CD14-positive monocyte (primary cell): Measurements from ENCODE around the gene FAM167B. TPM values are rescaled to one million over a fixed set of nuclear protein-coding genes. Genes with fewer than 3 reads are reported as not detected.
A peak's percentile ranks its signal among the peaks of the same experiment; 100 is the strongest.

Experiments used
- DNase-seq, 3 donors: peaks; one replicate each; pipeline ENCODE4 v3.0.0-alpha.2; 2011 to 2022
- H2AFZ ChIP-seq: 2 replicates; pipeline ENCODE4 v1.6.0; 2012; ENCODE audit warnings: mild to moderate bottlenecking, low read depth, low read length, inconsistent platforms; ENCODE audit not compliant: insufficient read depth, poor library complexity, severe bottlenecking
- H3K27ac ChIP-seq, 2 donors: 1 replicate in 1 of 2; 2 replicates in 1 of 2; pipeline ENCODE4 v1.5.1; 2012 to 2013; ENCODE audit warnings: low read length in 2 of 2, control low read depth in 1 of 2, inconsistent platforms in 1 of 2, low read depth in 1 of 2, mild to moderate bottlenecking in 1 of 2
- H3K27me3 ChIP-seq, 2 donors: one replicate each; pipeline versions ENCODE4 v1.6.0 to v1.6.1; 2011 to 2013; ENCODE audit warnings: low read length in 2 of 2; ENCODE audit not compliant: control insufficient read depth in 2 of 2, insufficient read depth in 2 of 2
- H3K36me3 ChIP-seq, 2 donors: replicated peaks in 1 of 2; 1 replicate in 1 of 2; 2 replicates in 1 of 2; pipeline versions ENCODE4 v1.5.1 to v1.6.1; 2012 to 2013; ENCODE audit warnings: low read length in 2 of 2, control low read depth in 1 of 2, inconsistent platforms in 1 of 2, mild to moderate bottlenecking in 1 of 2; ENCODE audit not compliant: insufficient read depth in 2 of 2, control insufficient read depth in 1 of 2
- H3K4me1 ChIP-seq, 2 donors: 1 replicate in 1 of 2; 2 replicates in 1 of 2; pipeline versions ENCODE4 v1.5.1 to v1.6.1; 2012 to 2013; ENCODE audit warnings: low read length in 2 of 2, control low read depth in 1 of 2, inconsistent platforms in 1 of 2, mild to moderate bottlenecking in 1 of 2, moderate library complexity in 1 of 2; ENCODE audit not compliant: insufficient read depth in 2 of 2, control insufficient read depth in 1 of 2
- H3K4me2 ChIP-seq: replicated peaks from 2 replicates; pipeline ENCODE3; 2012; ENCODE audit warnings: low read length, moderate library complexity, mild to moderate bottlenecking; ENCODE audit not compliant: poor library complexity, severe bottlenecking; ENCODE audit errors: extremely low read depth
- H3K4me3 ChIP-seq, 3 experiments: fragments of 200-600 bp in 1 of 3; sonication (generic) in 1 of 3; replicated peaks in 1 of 3; 1 replicate in 2 of 3; 2 replicates in 1 of 3; pipeline ENCODE4 v1.5.1; 2011 to 2013; ENCODE audit warnings: low read length in 3 of 3, mild to moderate bottlenecking in 3 of 3, control low read depth in 2 of 3, low read depth in 2 of 3, inconsistent platforms in 1 of 3, moderate library complexity in 1 of 3
- H3K79me2 ChIP-seq: 2 replicates; pipeline ENCODE4 v1.6.0; 2012; ENCODE audit warnings: mild to moderate bottlenecking, control low read depth, inconsistent platforms, low read length, moderate library complexity; ENCODE audit not compliant: insufficient read depth
- H3K9ac ChIP-seq: 2 replicates; pipeline ENCODE4 v1.6.0; 2017; ENCODE audit warnings: low read length, mild to moderate bottlenecking; ENCODE audit not compliant: insufficient read depth, poor library complexity, severe bottlenecking
- H3K9me3 ChIP-seq, 2 donors: replicated peaks in 1 of 2; 1 replicate in 1 of 2; 2 replicates in 1 of 2; pipeline versions ENCODE4 v1.5.1 to v1.6.1; 2012 to 2013; ENCODE audit warnings: low read length in 2 of 2, control low read depth in 1 of 2; ENCODE audit not compliant: control insufficient read depth in 1 of 2, insufficient read depth in 1 of 2
- H4K20me1 ChIP-seq: 2 replicates; pipeline ENCODE4 v1.6.0; 2012; ENCODE audit warnings: mild to moderate bottlenecking, low read length, control low read depth, moderate library complexity; ENCODE audit not compliant: insufficient read depth
- H3K27ac Mint-ChIP-seq, 7 donors: one replicate each; pipeline ENCODE4 v1.8.0; 2020; ENCODE audit warnings: mild to moderate bottlenecking in 7 of 7, mixed read lengths in 7 of 7, moderate library complexity in 6 of 7, inconsistent platforms in 2 of 7
- H3K27me3 Mint-ChIP-seq, 3 donors: one replicate each; pipeline ENCODE4 v1.8.0; 2021 to 2022; ENCODE audit warnings: low read depth in 3 of 3, mild to moderate bottlenecking in 3 of 3, mixed read lengths in 3 of 3, moderate library complexity in 3 of 3, inconsistent platforms in 1 of 3
- H3K36me3 Mint-ChIP-seq, 2 donors: one replicate each; pipeline ENCODE4 v1.8.0; 2020; ENCODE audit warnings: mixed read lengths in 2 of 2, inconsistent platforms in 1 of 2, mild to moderate bottlenecking in 1 of 2
- H3K4me1 Mint-ChIP-seq: one replicate; pipeline ENCODE4 v1.8.0; 2020; ENCODE audit warnings: mild to moderate bottlenecking, mixed read lengths
- H3K4me3 Mint-ChIP-seq, 2 donors: one replicate each; pipeline ENCODE4 v1.8.0; 2020; ENCODE audit warnings: mild to moderate bottlenecking in 2 of 2, mixed read lengths in 2 of 2, moderate library complexity in 1 of 2
- H3K9me3 Mint-ChIP-seq, 7 donors: one replicate each; pipeline ENCODE4 v1.8.0; 2020 to 2022; ENCODE audit warnings: mixed read lengths in 7 of 7, mild to moderate bottlenecking in 6 of 7, moderate library complexity in 6 of 7, inconsistent platforms in 2 of 7
- CTCF ChIP-seq: fragments of 200-600 bp; IDR thresholded peaks from one replicate; pipeline ENCODE4 v1.8.0; 2022; ENCODE audit warnings: antibody characterized with exemption, mild to moderate bottlenecking
- whole genome bisulfite sequencing: methylation state at CpG from one replicate; pipeline ENCODE4 v1.1.5; 2013; ENCODE audit warnings: missing lambda C conversion rate; ENCODE audit not compliant: insufficient coverage; 5-methylcytosine and 5-hydroxymethylcytosine counted together
- intact Hi-C, 2 donors: fragments of 100-400 bp; cut with micrococcal nuclease; formaldehyde crosslinking; loops; one replicate each; pipeline versions ENCODE4 v1.15.0 to v1.15.1; 2023
- polyA plus RNA-seq, 3 donors: library from polyadenylated mRNA; depleted of rRNA in 1 of 3; unstranded in 2 of 3; stranded (reverse) in 1 of 3; fragments of 300-500 nt in 2 of 3; fragments of >200 nt in 1 of 3; fragmentation: Illumina TruSeq in 2 of 3; gene quantifications; 1 replicate in 2 of 3; 2 replicates in 1 of 3; pipeline ENCODE4 v1.2.3, GENCODE V29; 2012 to 2021

The FAM167B gene
- polyA plus RNA-seq, 3 donors = not detected

DNA sequence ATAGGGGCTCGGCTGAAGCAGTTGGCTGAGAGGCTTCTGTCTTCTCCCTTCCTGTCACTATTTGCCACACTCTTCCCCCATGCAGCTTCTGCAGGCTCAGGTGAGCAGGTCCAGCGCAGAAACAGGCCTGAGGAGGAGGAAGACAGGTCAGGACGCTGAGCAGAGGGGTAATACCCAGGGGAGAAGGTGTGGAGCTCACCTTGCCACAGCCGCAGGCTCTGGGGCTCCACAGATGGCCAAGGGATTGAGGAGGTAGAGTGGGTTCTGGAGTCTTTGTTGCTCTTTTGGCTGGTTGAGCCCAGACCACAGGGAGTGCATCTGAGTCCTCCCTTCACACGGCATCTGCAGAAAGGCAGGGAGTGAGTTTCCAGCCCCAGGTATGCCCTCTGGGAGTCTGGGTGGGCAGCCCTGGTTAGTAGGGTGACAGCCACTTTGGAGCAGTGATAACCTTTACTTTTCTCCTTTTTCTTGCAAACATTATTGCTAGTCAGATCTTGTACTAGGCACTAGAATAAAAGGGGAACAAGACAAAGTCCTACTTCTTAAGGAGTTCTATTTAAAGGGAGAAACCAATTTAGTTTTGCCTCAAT, 15.1 kb upstream of the FAM167B start:
- intact Hi-C loops = no loop called here
- no peak overlapping the region for H3K9ac ChIP-seq

GRCh38 chr1:32232558-32233304, 14.3 kb upstream of the FAM167B start:
- no peak overlapping the region for H3K4me2 ChIP-seq
- Mint-ChIP-seq H3K4me3 (no peak overlapping the region), H3K4me1 (no peaks in the 10 kb centered on the region), H3K9me3 (no peaks in the 10 kb centered on the region), H3K27ac (peak overlapping the region in 3 of 7 donors; percentile 7 to 35 (median 22)), H3K36me3 (peaks cover 38 to 49% of the 10 kb centered on the region in 2 donors), H3K27me3 (peaks cover 0 to under 1% (median 0%) of the 10 kb centered on the region in 3 donors)
- H3K27ac ChIP-seq = no peak overlapping the region
- TF ChIP-seq CTCF = no peak
- no peak overlapping the region for H2AFZ ChIP-seq
- H3K4me1 ChIP-seq = no peaks in the 10 kb centered on the region
- no peaks in the 10 kb centered on the region for H3K9me3 ChIP-seq
- H4K20me1 ChIP-seq = no peaks in the 10 kb centered on the region
- H3K27me3 ChIP-seq = no peaks in the 10 kb centered on the region
- H3K79me2 ChIP-seq = no peaks in the 10 kb centered on the region
- H3K4me3 ChIP-seq = no peak overlapping the region
- H3K36me3 ChIP-seq = peaks cover 39 to 46% of the 10 kb centered on the region in 2 donors
- DNase-seq = no peak
- no peak overlapping the region for H3K9ac ChIP-seq
- intact Hi-C loops = no loop called here
- WGBS = 97% methylated on average over 4 of the region's 8 CpGs

More for the DNA sequence above, 15.1 kb upstream of the FAM167B start:
- H4K20me1 ChIP-seq = no peaks in the 10 kb centered on the region
- peaks cover 45 to 52% of the 10 kb centered on the region in 2 donors for H3K36me3 ChIP-seq
- no peaks in the 10 kb centered on the region for H3K27me3 ChIP-seq
- Mint-ChIP-seq H3K4me3 (no peak overlapping the region), H3K4me1 (no peaks in the 10 kb centered on the region), H3K27me3 (peaks cover 0 to 2% (median 0%) of the 10 kb centered on the region in 3 donors), H3K27ac (peak overlapping the region in 2 of 7 donors; percentile 15 to 65), H3K9me3 (no peaks in the 10 kb centered on the region), H3K36me3 (peaks cover 44 to 57% of the 10 kb centered on the region in 2 donors)
- no peak overlapping the region for H3K4me2 ChIP-seq
- TF ChIP-seq CTCF = no peak
- whole genome bisulfite sequencing = 91% methylated on average over 4 of the region's 5 CpGs
- no peak overlapping the region for H2AFZ ChIP-seq
- DNase-seq = no peak
- H3K27ac ChIP-seq = no peak overlapping the region
- H3K9me3 ChIP-seq = no peaks in the 10 kb centered on the region
- no peak overlapping the region for H3K4me3 ChIP-seq
- no peaks in the 10 kb centered on the region for H3K79me2 ChIP-seq
- no peaks in the 10 kb centered on the region for H3K4me1 ChIP-seq
